GM19035 (cell line): ENCODE data around the gene TASP1.

Experiments used
- ATAC-seq: cut with Tn5 transposase; IDR thresholded peaks from one replicate; pipeline ENCODE4 v1.9.1; 2021; ENCODE audit not compliant: unreplicated experiment

The TASP1 gene

DNA sequence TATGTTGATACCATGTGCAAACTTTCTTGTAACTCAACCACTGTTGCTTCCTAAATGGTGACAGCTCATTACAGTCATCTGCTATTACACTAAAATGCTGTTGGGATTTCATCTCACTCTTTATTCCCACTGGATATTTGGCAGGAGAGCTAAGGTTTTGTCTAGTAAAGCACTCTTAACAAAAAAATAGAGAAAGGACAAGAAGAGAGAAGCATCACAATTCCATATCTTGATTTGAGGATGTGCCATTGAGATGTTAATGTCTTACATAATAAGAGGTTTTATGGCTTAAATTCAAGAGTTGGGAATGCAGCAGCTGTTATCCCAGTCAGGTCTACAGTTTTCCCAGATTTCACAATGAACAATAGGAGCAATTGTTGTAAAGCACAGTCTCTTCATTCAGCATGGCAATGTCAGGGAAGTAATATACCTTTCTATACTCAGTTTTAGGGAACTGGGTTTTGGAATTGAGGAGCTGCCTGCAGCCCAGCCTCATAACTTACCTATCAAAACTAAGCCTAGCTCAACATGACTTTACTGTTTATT, 282.7 kb downstream of the TASP1 start:
- no peak for ATAC-seq

DNA sequence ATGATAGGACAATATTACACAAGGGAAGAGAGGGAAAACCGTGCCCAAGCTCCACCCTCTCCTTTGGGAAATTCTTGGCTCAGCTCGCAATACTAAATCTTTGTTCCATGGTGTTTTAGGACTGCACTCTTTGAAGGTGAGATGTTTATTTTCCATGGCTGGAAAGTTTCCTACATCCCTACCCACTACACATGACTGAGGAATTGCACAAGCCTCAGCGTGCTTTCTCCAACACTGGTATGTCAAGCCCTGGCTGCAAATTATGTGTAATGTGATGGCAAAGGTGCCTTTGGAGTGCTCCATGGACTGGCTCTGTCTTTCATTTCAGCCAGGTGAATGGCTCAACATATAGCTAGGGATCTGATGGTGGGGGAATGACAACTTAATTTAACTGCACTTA, 283.3 kb downstream of the TASP1 start:
- ATAC-seq: no peak

DNA sequence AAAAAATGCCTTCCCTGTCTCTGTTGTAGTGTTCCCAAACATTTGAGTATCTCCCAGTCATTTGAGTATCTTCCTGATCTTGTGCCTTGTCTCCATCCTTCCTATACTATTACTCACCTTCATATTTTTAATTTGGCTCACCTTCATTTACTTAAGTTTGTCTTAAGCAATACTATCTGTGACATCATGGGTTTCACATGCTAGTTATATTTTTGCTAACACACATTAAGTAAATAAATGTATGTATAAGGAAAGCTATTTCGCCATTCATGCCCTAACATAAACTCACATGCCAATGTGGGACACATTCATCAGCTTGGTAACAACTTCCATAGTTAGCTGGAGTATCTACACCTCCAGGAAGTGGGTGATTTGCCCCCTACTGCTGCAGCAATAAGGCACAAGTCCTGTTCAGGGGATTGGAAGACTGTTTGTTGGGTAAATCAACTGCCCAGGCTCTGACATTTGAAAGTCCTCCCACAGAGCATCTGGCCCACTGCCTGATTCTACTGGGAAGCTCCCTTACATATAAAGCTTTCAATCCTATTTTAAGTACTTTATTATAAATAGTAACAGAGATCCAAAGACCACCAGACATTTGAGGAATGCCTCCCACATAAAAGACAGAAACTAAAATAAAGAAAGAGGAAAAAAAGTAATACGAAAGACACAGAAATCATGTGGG, 285.3 kb downstream of the TASP1 start:
- no peak for ATAC-seq

DNA sequence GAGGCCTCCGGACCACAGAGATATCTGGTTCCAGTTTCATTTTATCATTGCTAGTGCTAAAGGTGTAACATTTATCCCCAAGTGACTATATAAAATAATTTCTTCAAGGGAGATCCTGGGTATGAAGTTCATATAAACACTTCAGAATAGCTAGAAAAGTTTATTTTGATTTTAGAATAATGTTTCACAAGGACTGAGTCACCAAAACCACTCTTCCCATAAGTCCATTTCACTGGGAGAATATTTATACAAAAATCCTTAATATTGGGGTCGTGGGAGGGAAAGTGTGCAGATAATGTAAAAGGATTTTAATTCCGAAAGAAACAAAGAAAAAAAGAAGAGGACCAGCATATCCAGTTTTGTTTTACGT, 289.5 kb downstream of the TASP1 start:
- ATAC-seq: no peak

DNA sequence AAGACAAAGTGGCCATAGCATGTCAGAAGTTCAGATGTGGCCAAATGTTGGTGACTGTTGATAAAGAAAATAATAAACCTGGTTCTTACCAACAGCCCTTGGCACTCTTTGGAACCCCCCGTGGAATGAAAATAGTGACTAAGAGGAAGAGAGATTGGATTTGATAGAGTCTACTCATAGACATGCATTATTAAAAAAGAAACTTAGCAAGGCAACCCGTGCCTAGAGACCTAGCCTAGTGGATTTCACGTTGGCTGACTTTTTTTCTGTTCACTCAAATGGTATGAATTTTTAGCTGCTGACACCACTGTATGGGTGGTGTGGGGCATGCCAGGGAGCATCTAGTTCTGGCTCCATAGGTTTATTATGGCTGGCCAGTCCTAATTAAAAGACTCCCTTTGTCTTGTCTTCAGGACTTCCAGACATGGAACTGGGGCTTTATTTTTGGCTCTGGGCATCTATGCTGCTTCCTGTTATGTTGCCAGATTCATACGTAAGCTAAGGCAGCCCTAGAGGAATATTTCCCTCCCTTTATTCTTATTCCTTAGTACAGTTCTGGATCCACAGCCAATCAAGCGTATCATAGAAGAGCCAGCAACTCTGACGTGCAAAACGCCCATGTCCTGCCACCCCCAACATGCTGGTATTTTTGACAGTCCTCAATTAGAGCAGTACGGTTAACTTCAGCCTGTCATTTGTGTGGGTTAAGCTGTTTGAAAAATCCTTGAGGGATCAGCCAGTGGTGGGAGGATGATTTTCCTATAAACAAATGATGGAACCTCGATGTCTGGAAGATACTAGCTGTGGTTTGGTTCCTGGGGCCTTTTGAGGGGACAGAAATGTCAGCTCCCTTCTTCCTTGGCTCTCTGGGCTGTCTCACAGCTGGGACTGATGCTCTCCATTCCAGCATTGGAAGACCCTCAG, 290.2 kb downstream of the TASP1 start:
- ATAC-seq: no peak

DNA sequence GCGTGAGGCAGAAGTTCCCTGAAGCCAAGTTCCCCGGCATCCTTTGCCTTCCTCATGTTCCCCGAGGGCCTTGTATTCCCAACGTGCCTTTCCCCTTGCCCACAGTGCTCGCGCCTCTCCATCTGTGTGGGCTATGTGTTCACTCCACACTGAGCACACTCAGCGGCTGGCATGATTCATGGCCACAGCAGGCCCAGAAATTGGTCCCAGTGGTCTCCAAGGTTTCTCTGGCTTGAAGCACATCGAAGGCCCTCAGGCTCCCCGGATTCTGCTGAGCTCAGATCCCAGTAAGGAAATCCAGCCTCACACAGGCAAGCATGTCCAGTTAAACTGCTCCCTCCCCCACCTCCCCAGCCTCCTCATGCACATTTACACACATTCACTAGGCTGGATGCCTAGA, 294.1 kb downstream of the TASP1 start:
- no peak for ATAC-seq

DNA sequence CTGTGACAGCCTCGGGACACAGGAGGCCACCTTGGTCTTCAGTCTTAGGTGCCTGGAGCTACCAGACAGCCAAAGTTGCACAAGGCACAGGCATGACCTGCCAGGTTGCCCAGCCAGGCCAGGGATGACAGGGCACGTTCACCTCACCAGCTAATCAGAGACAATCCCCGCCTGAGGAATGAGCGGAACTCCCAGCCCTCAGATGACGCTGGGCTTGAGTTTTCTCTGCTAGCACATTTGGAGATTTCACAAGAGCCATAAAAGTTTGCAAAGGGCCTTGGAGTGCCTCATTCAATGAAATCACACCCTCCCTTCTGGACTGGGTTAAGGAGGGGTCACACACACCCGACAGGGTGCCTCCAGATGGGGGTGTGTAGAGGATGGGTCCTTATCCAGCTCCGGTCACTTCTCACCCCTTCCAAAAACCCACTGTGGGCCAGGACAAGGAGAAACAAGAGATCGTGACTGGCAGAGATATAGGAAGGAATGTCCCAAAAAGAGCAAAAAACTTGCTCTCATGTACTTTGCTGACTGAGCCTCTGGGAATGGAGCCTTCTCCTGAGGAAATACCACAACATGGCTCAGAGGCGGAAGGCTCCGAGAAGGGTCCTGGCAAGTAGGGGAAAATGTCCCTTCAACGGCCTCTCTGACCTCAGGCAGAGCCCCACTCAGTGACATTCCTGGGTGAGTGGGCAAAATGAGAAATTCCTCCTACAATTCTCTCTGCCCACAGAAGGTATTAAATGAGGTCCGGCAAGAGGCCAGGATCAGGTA, 296.1 kb downstream of the TASP1 start:
- no peak for ATAC-seq

DNA sequence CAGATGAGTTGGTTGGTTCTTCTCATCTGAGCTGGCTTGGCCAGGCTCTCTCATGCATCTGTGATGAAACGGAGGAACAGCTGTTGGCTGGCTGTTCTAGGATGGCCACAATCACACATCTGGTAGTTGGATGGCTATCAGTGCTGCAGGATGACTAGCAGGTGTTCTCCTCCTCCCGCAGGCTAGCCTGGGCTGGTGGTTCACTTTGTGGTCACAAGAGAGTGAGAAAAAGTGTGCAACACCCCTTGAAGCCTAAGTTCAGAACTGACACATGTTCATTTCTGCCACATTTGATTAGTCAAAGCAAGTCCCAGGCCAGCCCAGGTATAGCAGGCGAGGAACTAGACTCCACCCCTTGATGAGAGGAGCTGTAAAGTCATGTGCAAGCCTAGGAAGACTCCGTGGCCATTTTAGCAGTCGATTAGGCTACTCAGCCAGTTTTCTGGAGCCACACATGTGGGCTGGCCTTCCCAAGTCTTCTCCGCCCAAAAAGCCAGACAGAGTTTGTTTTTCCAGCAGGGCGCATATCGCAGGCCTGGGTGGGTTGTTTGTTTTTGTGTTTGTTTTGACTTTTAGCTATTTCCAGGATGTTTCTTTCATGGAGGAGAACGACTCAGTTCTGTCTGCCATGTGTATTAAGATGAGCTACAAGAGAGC, 296.9 kb downstream of the TASP1 start:
- ATAC-seq: no peak

DNA sequence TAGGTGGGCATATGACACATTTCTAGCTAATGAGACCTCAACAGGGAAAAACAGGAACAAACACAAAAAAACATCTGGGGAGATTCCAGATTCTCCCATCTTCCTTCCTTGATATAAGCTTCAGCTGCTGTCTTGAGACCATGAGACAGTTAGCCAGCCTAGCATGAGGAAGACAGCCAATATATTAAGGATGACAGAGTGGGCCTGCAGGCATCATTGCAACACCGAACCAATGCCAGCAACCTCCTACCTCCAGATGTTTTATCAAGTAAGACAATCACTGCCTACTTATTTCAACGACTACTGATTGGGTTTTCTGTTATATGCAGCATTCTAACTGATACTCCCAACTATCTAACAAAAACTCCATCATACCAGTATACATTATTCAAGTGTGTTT, 298.6 kb downstream of the TASP1 start:
- ATAC-seq: no peak
